DND-41 (cell line): Measurements from ENCODE around the gene OBSL1.
A peak's percentile ranks its signal among the peaks of the same experiment; 100 is the strongest.

Experiments used
- ATAC-seq: fragments of 200-7000 bp; cut with Tn5 transposase; 3 replicates; pipeline ENCODE4 v1.9.1; 2021; ENCODE audit warnings: low read depth; ENCODE audit not compliant: insufficient read depth
- DNase-seq: peaks from one replicate; pipeline ENCODE4 v3.0.0-alpha.2; 2020
- H2AFZ ChIP-seq: 2 replicates; pipeline ENCODE4 v1.6.0; 2012; ENCODE audit warnings: low read depth, low read length
- H3K27ac ChIP-seq: 2 replicates; pipeline ENCODE4 v1.5.1; 2012; ENCODE audit warnings: low read length, inconsistent platforms
- H3K27me3 ChIP-seq: fragments of 200-600 bp; sonication (generic); 2 replicates; pipeline ENCODE4 v1.6.0; 2012; ENCODE audit warnings: low read length, mild to moderate bottlenecking, inconsistent platforms; ENCODE audit not compliant: insufficient read depth, poor library complexity
- H3K36me3 ChIP-seq: 2 replicates; pipeline ENCODE4 v1.5.1; 2012; ENCODE audit warnings: low read length, inconsistent platforms; ENCODE audit not compliant: insufficient read depth
- H3K4me1 ChIP-seq: 2 replicates; pipeline ENCODE4 v1.5.1; 2012; ENCODE audit warnings: mild to moderate bottlenecking, low read length; ENCODE audit not compliant: insufficient read depth
- H3K4me2 ChIP-seq: 2 replicates; pipeline ENCODE4 v1.6.0; 2012; ENCODE audit warnings: mild to moderate bottlenecking, moderate library complexity, low read length, inconsistent platforms; ENCODE audit not compliant: insufficient read depth
- H3K4me3 ChIP-seq, 2 experiments: fragments of 200-600 bp in 1 of 2; shearing (Covaris generic) in 1 of 2; 2 replicates each; pipeline ENCODE4 v1.5.1; 2012 to 2016; ENCODE audit warnings: inconsistent platforms in 2 of 2, low read length in 2 of 2, mild to moderate bottlenecking in 2 of 2, low read depth in 1 of 2, moderate library complexity in 1 of 2
- H3K79me2 ChIP-seq: 2 replicates; pipeline ENCODE4 v1.6.0; 2012; ENCODE audit warnings: low read length, inconsistent platforms; ENCODE audit not compliant: insufficient read depth
- H3K9ac ChIP-seq: 2 replicates; pipeline ENCODE4 v1.6.0; 2012; ENCODE audit warnings: low read depth, mild to moderate bottlenecking, inconsistent platforms, low read length, moderate library complexity
- H3K9me3 ChIP-seq: 2 replicates; pipeline ENCODE4 v1.5.1; 2012; ENCODE audit warnings: low read length, moderate library complexity, mild to moderate bottlenecking, inconsistent platforms; ENCODE audit not compliant: insufficient read depth, severe bottlenecking
- H4K20me1 ChIP-seq: 2 replicates; pipeline ENCODE4 v1.6.0; 2012; ENCODE audit warnings: low read length; ENCODE audit not compliant: insufficient read depth
- CTCF ChIP-seq: IDR thresholded peaks from 2 replicates; pipeline ENCODE4 v1.5.1; 2012; ENCODE audit warnings: borderline replicate concordance, low read length, moderate library complexity, mild to moderate bottlenecking; ENCODE audit not compliant: poor library complexity, severe bottlenecking; ENCODE audit errors: extremely low read depth
- EZH2 ChIP-seq: IDR thresholded peaks from 3 replicates; pipeline ENCODE4 v1.6.1; 2012; ENCODE audit warnings: borderline replicate concordance, low read depth, mild to moderate bottlenecking, moderate library complexity, low read length, inconsistent platforms; ENCODE audit not compliant: severe bottlenecking

OBSL1 gene

DNA sequence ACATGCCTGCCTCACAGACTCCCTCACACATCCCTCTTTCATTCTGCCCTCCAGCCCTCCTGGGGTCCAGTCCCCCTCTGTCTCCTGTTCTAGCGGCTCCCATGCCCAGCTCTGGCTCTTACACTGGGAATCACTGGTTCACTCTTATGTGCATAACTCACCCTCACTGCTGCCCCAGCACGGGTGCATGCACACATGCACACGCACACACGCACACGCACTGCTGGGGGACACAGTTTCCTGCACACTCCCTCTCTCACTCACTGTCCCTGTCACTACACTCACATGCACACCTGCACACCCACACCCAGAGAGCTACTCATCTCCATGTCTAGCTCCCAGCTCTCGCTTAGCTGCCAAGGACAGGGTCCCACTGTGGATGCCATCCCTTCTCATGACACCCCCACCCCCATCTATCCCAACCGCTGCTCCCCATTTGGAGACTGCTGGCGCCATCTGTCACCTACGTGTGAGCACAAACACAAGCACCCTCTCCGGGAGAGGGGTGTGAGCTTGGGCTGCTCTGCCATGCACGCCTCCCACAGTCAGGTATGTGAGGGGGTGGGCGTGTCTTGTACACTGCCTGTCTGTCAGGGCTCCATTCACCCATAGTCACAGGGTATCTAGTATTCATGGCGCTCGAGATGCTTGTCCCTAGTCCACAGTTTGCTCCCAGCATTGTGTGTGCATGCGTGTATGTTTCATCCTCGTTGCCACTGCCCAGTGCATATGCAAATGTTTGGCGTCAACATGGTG lies 55.3 kb downstream of the OBSL1 start:
- peaks cover 56% of the 10 kb centered on the region for H3K27me3 ChIP-seq
- H3K9me3 ChIP-seq, result no peaks in the 10 kb centered on the region
- H3K79me2 ChIP-seq, result no peaks in the 10 kb centered on the region
- no peak overlapping the region for H3K4me2 ChIP-seq
- DNase-seq (no peak), ATAC-seq (no peak)
- H3K4me3 ChIP-seq, result no peak overlapping the region
- H3K4me1 ChIP-seq, result peaks cover 2% of the 10 kb centered on the region; the same call in 1 of the 2 replicates
- no peak overlapping the region for H2AFZ ChIP-seq
- no peak overlapping the region for H3K27ac ChIP-seq
- H3K9ac ChIP-seq, result no peak overlapping the region
- H3K36me3 ChIP-seq, result no peaks in the 10 kb centered on the region
- H4K20me1 ChIP-seq, result peaks cover 6% of the 10 kb centered on the region
- no peak for TF ChIP-seq CTCF
- no peak for TF ChIP-seq EZH2

GRCh38 chr2:219514836-219515235 lies 56.5 kb downstream of the OBSL1 start:
- no peaks in the 10 kb centered on the region for H3K9me3 ChIP-seq
- no peak overlapping the region for H3K27ac ChIP-seq
- no peaks in the 10 kb centered on the region for H3K36me3 ChIP-seq
- no peak for DNase-seq
- no peak overlapping the region for H3K4me3 ChIP-seq
- H3K4me2 ChIP-seq, result no peak overlapping the region
- H3K79me2 ChIP-seq, result no peaks in the 10 kb centered on the region
- peaks cover 53% of the 10 kb centered on the region for H3K27me3 ChIP-seq
- no peak overlapping the region for H3K9ac ChIP-seq
- no peak for ATAC-seq
- no peak overlapping the region for H2AFZ ChIP-seq
- peaks cover 6% of the 10 kb centered on the region for H4K20me1 ChIP-seq
- H3K4me1 ChIP-seq, result peaks cover under 1% of the 10 kb centered on the region; the same call in 1 of the 2 replicates
- TF ChIP-seq CTCF (no peak), EZH2 (no peak)

DNA sequence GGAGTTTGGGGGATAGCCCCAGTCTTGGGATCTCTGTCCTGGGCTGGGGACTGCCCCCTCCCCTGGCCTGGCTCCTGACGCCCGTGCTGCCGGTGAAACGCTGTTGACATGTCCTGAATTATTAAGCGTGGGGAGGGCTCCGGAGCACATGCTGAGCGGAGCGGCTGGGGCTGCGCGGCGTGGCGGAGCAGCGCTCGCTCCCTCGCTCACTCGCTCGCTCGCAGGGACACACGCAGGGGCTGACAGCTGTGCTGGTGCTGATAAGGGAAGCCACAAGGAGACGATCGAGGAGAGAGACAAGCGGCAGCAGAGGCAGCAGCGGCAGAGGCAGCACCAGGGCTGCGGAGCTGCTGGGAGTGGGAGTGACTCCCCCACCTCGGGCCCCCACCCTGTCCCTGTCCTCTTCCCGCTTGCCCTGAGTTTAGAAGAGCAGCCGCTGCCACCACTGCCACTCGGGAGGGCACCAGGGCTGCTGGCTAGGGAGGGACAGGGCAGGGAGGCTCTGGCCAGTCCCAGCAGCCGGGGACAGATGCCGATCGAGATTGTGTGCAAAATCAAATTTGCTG lies 57.1 kb downstream of the OBSL1 start, which contains the start of gene ASIC4:
Gene ASIC4 (plus strand): TSS at position 287 of the 566 bp plus-strand sequence. CDS start 243 bp downstream, at position 530.
- Histone ChIP-seq H3K4me2 (no peak within 1 kb of the TSS), H3K27me3 (peaks cover 53% of the 10 kb centered on the region), H2AFZ (no peak within 1 kb of the TSS), H3K36me3 (no peaks in the 10 kb centered on the region), H3K9ac (no peak within 1 kb of the TSS), H3K27ac (no peak within 1 kb of the TSS), H4K20me1 (peaks cover 6% of the 10 kb centered on the region), H3K79me2 (no peaks in the 10 kb centered on the region), H3K4me3 (no peak within 1 kb of the TSS), H3K4me1 (peaks cover 5% of the 10 kb centered on the region; the same call in 1 of the 2 replicates), H3K9me3 (no peaks in the 10 kb centered on the region)
- TF ChIP-seq CTCF (no peak), EZH2 (no peak)
- ATAC-seq (peak; percentile 66), DNase-seq (peak; percentile 31)
